K562 (cell line): ENCODE results near the gene COQ8A. TPM values are rescaled to one million over a fixed set of nuclear protein-coding genes. Genes with fewer than 3 reads are reported as not detected.
A peak's percentile ranks its signal among the peaks of the same experiment; 100 is the strongest.

Experiments
- ARHGAP35 ChIP-seq: fragments of 450-650 bp; IDR thresholded peaks from 2 replicates; pipeline ENCODE4 v1.6.1; 2018; ENCODE audit not compliant: partially characterized antibody
- ARID4B ChIP-seq: sonication (generic); formaldehyde crosslinking; IDR thresholded peaks from 2 replicates; pipeline ENCODE4 v1.8.0; 2022; ENCODE audit warnings: mild to moderate bottlenecking, missing genetic modification reagents
- BCOR ChIP-seq: fragments of 450-650 bp; IDR thresholded peaks from 2 replicates; pipeline ENCODE4 v1.6.1; 2016
- BMI1 ChIP-seq: fragments of 150-350 bp; IDR thresholded peaks from 2 replicates; pipeline ENCODE4 v1.6.1; 2014; ENCODE audit warnings: low read length
- CCNT2 ChIP-seq: IDR thresholded peaks from 2 replicates; pipeline ENCODE4 v1.6.1; 2011; ENCODE audit warnings: borderline replicate concordance, low read depth, mild to moderate bottlenecking, moderate library complexity, mixed read lengths, low read length; ENCODE audit not compliant: insufficient read length; ENCODE audit errors: extremely low read depth
- DIDO1 ChIP-seq: fragments of 450-650 bp; IDR thresholded peaks from 2 replicates; pipeline ENCODE4 v1.6.1; 2016; ENCODE audit warnings: low read depth, missing biosample characterization, missing genetic modification characterization
- ETS2 ChIP-seq: IDR thresholded peaks from 2 replicates; pipeline ENCODE4 v1.6.1; 2016; ENCODE audit warnings: borderline replicate concordance, missing genetic modification characterization, mild to moderate bottlenecking, moderate library complexity, missing compliant biosample characterization; ENCODE audit not compliant: poor library complexity, severe bottlenecking
- HDGF ChIP-seq: fragments of 450-650 bp; IDR thresholded peaks from 2 replicates; pipeline ENCODE4 v1.6.1; 2016
- KLF1 ChIP-seq: fragments of 450-650 bp; IDR thresholded peaks from 2 replicates; pipeline ENCODE4 v1.6.1; 2016; ENCODE audit warnings: missing genetic modification characterization, missing compliant biosample characterization
- MTF1 ChIP-seq: fragments of 250-450 bp; sonication (Bioruptor Pico); IDR thresholded peaks from 2 replicates; pipeline ENCODE4 v1.9.0; 2021; ENCODE audit warnings: moderate library complexity, mild to moderate bottlenecking, inconsistent platforms, borderline replicate concordance
- MYNN ChIP-seq, 2 experiments: sonication (generic); formaldehyde crosslinking in 1 of 2; IDR thresholded peaks; 2 replicates each; pipeline versions ENCODE4 v1.5.0 to v1.6.1; 2016 to 2020; ENCODE audit warnings: antibody characterized with exemption in 1 of 2, missing genetic modification reagents in 1 of 2
- POLR2B ChIP-seq: fragments of 450-650 bp; IDR thresholded peaks from 2 replicates; pipeline ENCODE4 v1.6.1; 2018; ENCODE audit warnings: low read depth; ENCODE audit not compliant: partially characterized antibody
- POLR2G ChIP-seq: fragments of 200-400 bp; formaldehyde crosslinking; IDR thresholded peaks from 2 replicates; pipeline ENCODE4 v1.6.1; 2017; ENCODE audit warnings: low read depth, mild to moderate bottlenecking, antibody characterized with exemption, low read length, moderate library complexity
- RBM34 ChIP-seq: fragments of 200-400 bp; formaldehyde crosslinking; IDR thresholded peaks from 2 replicates; pipeline ENCODE4 v1.6.1; 2018; ENCODE audit warnings: low read length, borderline replicate concordance; ENCODE audit not compliant: insufficient read depth
- RFX1 ChIP-seq: fragments of 450-650 bp; IDR thresholded peaks from 2 replicates; pipeline ENCODE4 v1.6.1; 2016; ENCODE audit warnings: mild to moderate bottlenecking, moderate library complexity
- SAFB ChIP-seq: fragments of 200-400 bp; formaldehyde crosslinking; IDR thresholded peaks from 2 replicates; pipeline ENCODE4 v1.6.1; 2017; ENCODE audit warnings: low read depth, low read length, borderline replicate concordance
- SRSF9 ChIP-seq: fragments of 200-400 bp; formaldehyde crosslinking; IDR thresholded peaks from 2 replicates; pipeline ENCODE4 v1.6.1; 2017; ENCODE audit warnings: low read depth, low read length, borderline replicate concordance
- TEAD1 ChIP-seq, 2 experiments: fragments of 450-650 bp in 1 of 2; sonication (generic) in 1 of 2; formaldehyde crosslinking; IDR thresholded peaks; 2 replicates each; pipeline versions ENCODE4 v1.4.0 to v1.8.0; 2020 to 2022; ENCODE audit warnings: mild to moderate bottlenecking in 2 of 2, missing genetic modification reagents in 1 of 2
- ZC3H4 ChIP-seq: sonication (generic); formaldehyde crosslinking; IDR thresholded peaks from 2 replicates; pipeline ENCODE4 v1.9.0; 2021; ENCODE audit warnings: missing genetic modification reagents, borderline replicate concordance
- ZFP36 ChIP-seq: fragments of 150-350 bp; IDR thresholded peaks from 2 replicates; pipeline ENCODE4 v1.6.1; 2018; ENCODE audit warnings: low read length, low read depth; ENCODE audit not compliant: partially characterized antibody
- ZNF143 ChIP-seq: sonication (generic); formaldehyde crosslinking; IDR thresholded peaks from 2 replicates; pipeline ENCODE4 v1.9.0; 2022; ENCODE audit warnings: mild to moderate bottlenecking, missing genetic modification reagents
- ZNF282 ChIP-seq: sonication (generic); formaldehyde crosslinking; IDR thresholded peaks from 2 replicates; pipeline ENCODE4 v1.8.1; 2023; ENCODE audit warnings: missing genetic modification reagents
- ZNF3 ChIP-seq: fragments of 250-450 bp; sonication (Bioruptor Pico); IDR thresholded peaks from 2 replicates; pipeline ENCODE4 v1.5.0; 2021; ENCODE audit warnings: mild to moderate bottlenecking, moderate library complexity
- ZNF780A ChIP-seq: fragments of 250-450 bp; sonication (Bioruptor Pico); IDR thresholded peaks from 2 replicates; pipeline ENCODE4 v1.5.0; 2021; ENCODE audit warnings: mild to moderate bottlenecking
- polyA plus RNA-seq, 8 experiments: library from polyadenylated mRNA; depleted of rRNA in 4 of 8; stranded (reverse) in 5 of 8; unstranded in 3 of 8; fragments of >200 nt; fragmentation: Nextera tagmentation in 2 of 8; fragmentation: Illumina TruSeq in 1 of 8; extraction: Ambion mirVana in 2 of 8; extraction: Trizol in 1 of 8; gene quantifications; 2 replicates each; pipeline versions ENCODE4 v1.2.1 to v1.2.3, GENCODE V29; 2011 to 2014; ENCODE audit warnings: inconsistent platforms in 1 of 8, missing spikeins in 1 of 8
- total RNA-seq, 7 experiments: library from RNA; depleted of rRNA in 6 of 7; stranded (reverse); fragments of >200 nt in 6 of 7; fragmentation: Illumina TruSeq in 2 of 7; extraction: Trizol in 2 of 7; gene quantifications; 2 replicates each; pipeline versions ENCODE4 v1.2.1 to v1.2.3, GENCODE V29; 2011 to 2021; ENCODE audit warnings: low replicate concordance in 1 of 7
- TF ChIP-seq, protein P1 (sequence below): sonication (generic); formaldehyde crosslinking; IDR thresholded peaks from 2 replicates; pipeline ENCODE4 v1.8.0; 2022; ENCODE audit warnings: mild to moderate bottlenecking, low read depth, missing genetic modification reagents

COQ8A gene
- total and polyA plus RNA-seq, 9 of the 15 experiments (the other 6 are each of a cell fraction or from before 2014, with no cell fraction given) = 2.6 to 54.3 (median 32.4) TPM

DNA sequence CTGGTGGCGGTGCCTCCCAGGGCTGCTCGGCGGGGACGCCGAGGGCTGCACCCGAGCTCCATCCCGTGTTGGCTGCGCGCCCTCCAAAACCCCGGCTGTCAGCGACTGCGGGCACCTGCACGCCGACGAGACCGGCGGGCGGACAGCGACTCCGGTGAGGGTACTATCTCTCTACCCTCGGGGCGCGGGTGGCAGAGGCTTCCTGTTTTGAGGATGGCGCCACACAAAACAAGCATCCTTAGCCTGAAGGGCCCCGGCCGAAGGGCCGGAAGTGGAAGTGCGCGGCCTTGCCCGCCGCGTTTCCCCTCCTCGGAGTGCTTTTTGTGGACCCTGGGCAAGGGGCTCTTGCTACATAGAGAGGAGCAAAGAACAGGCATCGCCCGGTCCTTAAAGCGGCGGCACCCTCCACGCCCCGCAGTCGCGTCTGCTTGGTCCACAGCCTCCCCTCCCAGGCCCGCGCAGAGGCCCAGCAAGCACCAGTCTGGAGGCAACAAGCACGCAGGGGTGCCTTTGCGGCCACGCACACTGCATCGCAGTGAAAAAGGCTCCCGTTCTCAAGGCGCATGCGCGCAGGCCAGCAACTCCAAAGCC, 561 bp upstream of the COQ8A start (continued):
- TF ChIP-seq TEAD1 (CRISPR knock-in tag; IDR thresholded peaks at IDR 0.05) = peak; percentile 24 to 93; a peak in 2 of 4 replicates
- no peak for TF ChIP-seq HDGF
- TF ChIP-seq MYNN (IDR thresholded peaks at IDR 0.05) = no peak; the same call in 1 of the 2 replicates
- no peak for TF ChIP-seq MYNN (CRISPR knock-in tag; IDR thresholded peaks at IDR 0.05)
- TF ChIP-seq ZFP36 = no peak
- TF ChIP-seq SRSF9 = no peak
- peak; percentile 96 for TF ChIP-seq POLR2B
- no peak for TF ChIP-seq ETS2 (tag)
- TF ChIP-seq ZNF282 = no peak; the same call in 1 of the 2 replicates
- TF ChIP-seq ZNF143 (CRISPR knock-in tag) = peak; percentile 59; the same call in 1 of the 2 replicates
- 0 out of 2 replicates have a peak, but pooled peaks have one; percentile 3 for TF ChIP-seq BCOR
- TF ChIP-seq POLR2G = peak; percentile 97
- no peak for TF ChIP-seq RBM34
- no peak for TF ChIP-seq MTF1 (CRISPR knock-in tag)
- TF ChIP-seq ZNF780A = no peak
- TF ChIP-seq, protein P1, sequence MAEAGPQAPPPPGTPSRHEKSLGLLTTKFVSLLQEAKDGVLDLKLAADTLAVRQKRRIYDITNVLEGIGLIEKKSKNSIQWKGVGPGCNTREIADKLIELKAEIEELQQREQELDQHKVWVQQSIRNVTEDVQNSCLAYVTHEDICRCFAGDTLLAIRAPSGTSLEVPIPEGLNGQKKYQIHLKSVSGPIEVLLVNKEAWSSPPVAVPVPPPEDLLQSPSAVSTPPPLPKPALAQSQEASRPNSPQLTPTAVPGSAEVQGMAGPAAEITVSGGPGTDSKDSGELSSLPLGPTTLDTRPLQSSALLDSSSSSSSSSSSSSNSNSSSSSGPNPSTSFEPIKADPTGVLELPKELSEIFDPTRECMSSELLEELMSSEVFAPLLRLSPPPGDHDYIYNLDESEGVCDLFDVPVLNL (CRISPR knock-in tag) = peak; percentile 62; the same call in 1 of the 2 replicates
- TF ChIP-seq DIDO1 (tag) = no peak
- TF ChIP-seq ARHGAP35 = no peak
- peak; percentile 51; the same call in 1 of the 2 replicates for TF ChIP-seq ARID4B (CRISPR knock-in tag)
- TF ChIP-seq ZC3H4 (CRISPR knock-in tag) = no peak
- TF ChIP-seq BMI1 = no peak
- no peak for TF ChIP-seq KLF1 (tag)
- no peak for TF ChIP-seq RFX1
- TF ChIP-seq CCNT2 = peak; percentile 25
- TF ChIP-seq ZNF3 (CRISPR knock-in tag) = no peak
- peak; percentile 51; the same call in 1 of the 2 replicates for TF ChIP-seq SAFB
